GM12865 (cell line): Measurements from ENCODE around the gene SEMG1.
A peak's percentile ranks its signal among the peaks of the same experiment; 100 is the strongest.

Source experiments
- DNase-seq: peaks from one replicate; pipeline ENCODE4 v3.0.0; 2010; ENCODE audit warnings: low read depth
- H3K4me3 ChIP-seq: 2 replicates; pipeline ENCODE4 v1.5.1; 2011; ENCODE audit warnings: mild to moderate bottlenecking, low read depth, low read length, control low read depth
- CTCF ChIP-seq: IDR thresholded peaks from 2 replicates; pipeline ENCODE4 v1.5.1; 2011; ENCODE audit warnings: low read length, control low read depth, low read depth, inconsistent platforms; ENCODE audit not compliant: insufficient read depth; ENCODE audit errors: missing control alignments

SEMG1 gene

GRCh38 chr20:45254383-45255262 is 47.8 kb downstream of the SEMG1 start, which contains the start of gene SLPI:
SLPI (minus strand) TSS chr20:45254564; CDS start chr20:45254543, 21 bp downstream.
- TF ChIP-seq CTCF: no peak
- peak; percentile 39 for DNase-seq
- H3K4me3 ChIP-seq: no peak within 1 kb of the TSS

- DNase-seq: no peak
Observed at GRCh38 chr20:45257161-45257560, 50.3 kb downstream of the SEMG1 start.

GRCh38 chr20:45257711-45258110 is 50.9 kb downstream of the SEMG1 start:
- no peak for DNase-seq
- no peak overlapping the region for H3K4me3 ChIP-seq
- TF ChIP-seq CTCF: no peak

More at GRCh38 chr20:45257161-45257560, 50.3 kb downstream of the SEMG1 start:
- no peak overlapping the region for H3K4me3 ChIP-seq
- no peak for TF ChIP-seq CTCF

GRCh38 chr20:45258259-45258658 is 51.4 kb downstream of the SEMG1 start:
- TF ChIP-seq CTCF: no peak
- DNase-seq: no peak
- H3K4me3 ChIP-seq: no peak overlapping the region

GRCh38 chr20:45258664-45259063 is 51.8 kb downstream of the SEMG1 start:
- TF ChIP-seq CTCF: no peak
- H3K4me3 ChIP-seq: no peak overlapping the region
- DNase-seq: no peak
